Endothelial cell (in vitro differentiated cells): ENCODE data around the gene TPRG1. TPM values are rescaled to one million over a fixed set of nuclear protein-coding genes. Genes with fewer than 3 reads are reported as not detected.

Source experiments
- DNase-seq: peaks from one replicate; pipeline ENCODE4 v3.0.0; 2021; ENCODE audit warnings: low spot score
- H3K27ac Mint-ChIP-seq: one replicate; pipeline ENCODE4 v1.8.0; 2021; ENCODE audit warnings: mixed read lengths, inconsistent platforms; ENCODE audit not compliant: unreplicated experiment
- H3K27me3 Mint-ChIP-seq: one replicate; pipeline ENCODE4 v1.8.0; 2021; ENCODE audit warnings: mild to moderate bottlenecking, moderate library complexity, mixed read lengths, inconsistent platforms; ENCODE audit not compliant: unreplicated experiment
- H3K36me3 Mint-ChIP-seq: one replicate; pipeline ENCODE4 v1.8.0; 2021; ENCODE audit warnings: mild to moderate bottlenecking, low read depth, mixed read lengths, inconsistent platforms; ENCODE audit not compliant: unreplicated experiment
- H3K4me1 Mint-ChIP-seq: one replicate; pipeline ENCODE4 v1.8.0; 2021; ENCODE audit warnings: mild to moderate bottlenecking, mixed read lengths, inconsistent platforms; ENCODE audit not compliant: unreplicated experiment
- H3K4me3 Mint-ChIP-seq: one replicate; pipeline ENCODE4 v1.8.0; 2021; ENCODE audit warnings: mild to moderate bottlenecking, mixed read lengths, inconsistent platforms; ENCODE audit not compliant: unreplicated experiment
- H3K9me3 Mint-ChIP-seq: one replicate; pipeline ENCODE4 v1.8.0; 2021; ENCODE audit warnings: mixed read lengths, inconsistent platforms; ENCODE audit not compliant: unreplicated experiment
- CTCF ChIP-seq: fragments of 200-600 bp; sonication (generic); IDR thresholded peaks from one replicate; pipeline ENCODE4 v1.5.0; 2021; ENCODE audit warnings: antibody characterized with exemption; ENCODE audit not compliant: unreplicated experiment
- total RNA-seq: library from RNA; stranded (reverse); fragmentation: NEBNext Ultra II Directional; extraction: Animal tissue kit (Norgen Biotek cat#: 25700); gene quantifications from one replicate; pipeline ENCODE4 v1.2.1, GENCODE V29; 2021; ENCODE audit not compliant: unreplicated experiment

TPRG1 gene
- total RNA-seq, 1 donor from 2014 or later: 2.1 TPM

- H3K36me3 Mint-ChIP-seq: no peaks in the 10 kb centered on the region
- TF ChIP-seq CTCF: no peak
- no peaks in the 10 kb centered on the region for H3K9me3 Mint-ChIP-seq
- no peak for DNase-seq
- no peak overlapping the region for H3K4me3 Mint-ChIP-seq
- peaks cover 3% of the 10 kb centered on the region for H3K27me3 Mint-ChIP-seq
- no peak overlapping the region for H3K27ac Mint-ChIP-seq
- H3K4me1 Mint-ChIP-seq: peaks cover 17% of the 10 kb centered on the region
Measured at GRCh38 chr3:189132839-189133238, 38.9 kb upstream of the TPRG1 start.

DNA sequence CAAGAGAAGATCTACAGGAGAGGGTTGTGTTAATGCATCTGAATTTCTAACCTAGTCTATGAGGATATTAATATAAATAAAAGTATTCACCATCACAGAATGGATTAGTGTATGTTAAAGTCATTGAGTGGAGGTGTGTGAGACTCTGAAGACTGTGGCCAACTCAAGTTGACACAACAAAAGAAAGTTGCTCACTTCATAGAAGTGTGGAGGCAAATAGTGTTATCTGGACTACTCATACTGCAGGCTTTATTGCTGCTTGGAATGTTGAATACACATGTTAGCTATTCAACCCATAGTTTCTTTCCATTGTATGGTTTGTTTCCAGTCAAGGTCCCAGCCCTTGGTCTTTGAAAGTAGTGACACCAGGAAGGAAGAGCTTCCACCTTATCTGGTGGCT, 38.0 kb upstream of the TPRG1 start:
- no peak for TF ChIP-seq CTCF
- Mint-ChIP-seq H3K27ac (no peak overlapping the region), H3K9me3 (no peaks in the 10 kb centered on the region), H3K4me3 (no peak overlapping the region), H3K4me1 (peaks cover 17% of the 10 kb centered on the region), H3K36me3 (no peaks in the 10 kb centered on the region), H3K27me3 (peaks cover 3% of the 10 kb centered on the region)
- no peak for DNase-seq

DNA sequence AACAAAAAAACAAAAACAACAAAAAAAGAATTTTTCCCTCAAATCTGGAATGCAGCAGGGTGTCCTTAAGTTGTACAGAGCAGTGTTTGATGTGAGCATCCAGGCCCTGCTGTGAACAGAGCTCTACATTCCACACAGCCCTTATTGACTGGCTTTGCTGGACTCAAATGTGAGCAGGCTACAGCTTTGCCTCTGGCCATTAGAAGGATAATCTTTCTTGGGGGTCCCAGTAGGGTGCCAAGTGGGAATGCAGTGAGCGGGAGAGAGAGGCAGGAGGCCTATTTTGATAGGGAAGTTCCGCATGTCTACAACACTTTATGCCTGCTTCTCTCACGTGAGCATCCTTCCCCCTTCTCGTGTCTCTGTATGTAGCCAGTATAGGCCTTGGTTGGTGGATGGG, 34.4 kb upstream of the TPRG1 start:
- DNase-seq: no peak
- no peak overlapping the region for H3K4me3 Mint-ChIP-seq
- H3K27me3 Mint-ChIP-seq: peaks cover 3% of the 10 kb centered on the region
- no peaks in the 10 kb centered on the region for H3K9me3 Mint-ChIP-seq
- H3K36me3 Mint-ChIP-seq: no peaks in the 10 kb centered on the region
- TF ChIP-seq CTCF: no peak
- H3K4me1 Mint-ChIP-seq: peaks cover 12% of the 10 kb centered on the region
- no peak overlapping the region for H3K27ac Mint-ChIP-seq

GRCh38 chr3:189138901-189139610, 32.7 kb upstream of the TPRG1 start:
- no peak for DNase-seq
- H3K4me3 Mint-ChIP-seq: no peak overlapping the region
- H3K9me3 Mint-ChIP-seq: no peaks in the 10 kb centered on the region
- peaks cover 16% of the 10 kb centered on the region for H3K4me1 Mint-ChIP-seq
- H3K27ac Mint-ChIP-seq: no peak overlapping the region
- no peak for TF ChIP-seq CTCF
- no peaks in the 10 kb centered on the region for H3K36me3 Mint-ChIP-seq
- H3K27me3 Mint-ChIP-seq: peaks cover 3% of the 10 kb centered on the region

DNA sequence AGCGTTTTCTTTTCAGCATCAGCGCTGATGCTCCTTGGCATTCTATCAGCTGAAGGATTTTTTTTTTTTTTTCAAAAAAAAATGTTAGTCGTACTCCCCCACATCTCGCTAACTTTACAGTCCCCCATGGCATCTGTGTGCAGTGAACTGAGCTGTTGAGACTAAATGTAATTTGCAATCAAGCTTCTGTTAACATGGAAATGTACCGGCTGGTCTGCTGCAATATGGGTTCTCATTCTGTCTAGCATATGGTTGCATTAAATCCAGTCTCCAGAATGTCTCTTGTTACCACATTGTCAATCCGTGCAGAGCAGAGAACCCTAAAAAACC, 32.2 kb upstream of the TPRG1 start:
- H3K36me3 Mint-ChIP-seq: no peaks in the 10 kb centered on the region
- TF ChIP-seq CTCF: no peak
- H3K4me1 Mint-ChIP-seq: peaks cover 21% of the 10 kb centered on the region
- no peak overlapping the region for H3K4me3 Mint-ChIP-seq
- no peaks in the 10 kb centered on the region for H3K9me3 Mint-ChIP-seq
- no peak overlapping the region for H3K27ac Mint-ChIP-seq
- peaks cover 3% of the 10 kb centered on the region for H3K27me3 Mint-ChIP-seq
- no peak for DNase-seq
